PFSK-1 (cell line): Measurements from ENCODE around the gene MAST4.

ENCODE experiments used
- FOXP2 ChIP-seq: optimal IDR thresholded peaks from 2 replicates; pipeline ENCODE3; 2011; ENCODE audit warnings: borderline replicate concordance, control low read depth, inconsistent platforms; ENCODE audit not compliant: insufficient read depth; ENCODE audit errors: extremely low read length, extremely low read depth
- POLR2AphosphoS5 ChIP-seq: IDR thresholded peaks from 2 replicates; pipeline ENCODE4 v1.6.1; 2012; ENCODE audit warnings: low read depth, mild to moderate bottlenecking, control low read depth, low read length, moderate library complexity
- REST ChIP-seq, 2 experiments: IDR thresholded peaks; 2 replicates each; pipeline versions ENCODE4 v1.6.1 to v1.8.0; 2011 to 2012; ENCODE audit warnings: low read depth in 2 of 2, low read length in 2 of 2, control low read depth in 1 of 2, inconsistent platforms in 1 of 2, mild to moderate bottlenecking in 1 of 2, moderate library complexity in 1 of 2; ENCODE audit not compliant: insufficient read depth in 1 of 2
- SIN3A ChIP-seq: IDR thresholded peaks from 2 replicates; pipeline ENCODE4 v1.6.1; 2012; ENCODE audit warnings: mild to moderate bottlenecking, low read length, moderate library complexity, borderline replicate concordance; ENCODE audit not compliant: insufficient read depth
- TAF1 ChIP-seq: IDR thresholded peaks from 2 replicates; pipeline ENCODE4 v1.6.1; 2012; ENCODE audit warnings: low read length, control low read depth, borderline replicate concordance; ENCODE audit not compliant: insufficient read depth

GRCh38 chr5:66737096-66737495 lies 140.9 kb downstream of the MAST4 start:
- no peak for TF ChIP-seq TAF1
- no peak for TF ChIP-seq POLR2AphosphoS5
- TF ChIP-seq SIN3A = no peak
- no peak for TF ChIP-seq REST (IDR thresholded peaks at IDR 0.05; ENCODE audit: insufficient read depth in 1 of 2, low read depth in 2 of 2, low read length in 2 of 2)
- TF ChIP-seq FOXP2 = no peak
